Caco-2 (cell line): ENCODE data around the gene RXRA. TPM values are rescaled to one million over a fixed set of nuclear protein-coding genes. Genes with fewer than 3 reads are reported as not detected.

Experiments
- BruUV-seq: library from RNA; stranded (reverse); fragments of 400-500 nt; replicated peaks from 2 replicates; lab custom pipeline; 2021; lab: Mats Ljungman, UMichigan
- CTCF ChIA-PET: fragments of 300-600 bp; sonication (Branson Sonifier 250); formaldehyde crosslinking; loops from one replicate; lab custom pipeline; 2022; ENCODE audit warnings: antibody characterized with exemption; lab: Charles Lee
- POLR2A ChIA-PET: fragments of 300-600 bp; sonication (Branson Sonifier 250); formaldehyde crosslinking; loops from one replicate; lab custom pipeline; 2022; ENCODE audit warnings: antibody characterized with exemption; lab: Charles Lee
- DNase-seq, 2 experiments: peaks; one replicate each; pipeline versions ENCODE4 v3.0.0 to v3.0.0-alpha.2; 2020 to 2022
- H3K27me3 ChIP-seq: replicated peaks from 2 replicates; pipeline ENCODE4 v1.6.0; 2011; ENCODE audit warnings: low read length; ENCODE audit not compliant: control insufficient read depth, insufficient read depth
- H3K36me3 ChIP-seq: 2 replicates; pipeline ENCODE4 v1.5.1; 2011; ENCODE audit warnings: low read length; ENCODE audit not compliant: control insufficient read depth, insufficient read depth
- H3K4me1 ChIP-seq: fragments of 250-450 bp; sonication (Bioruptor Pico); 2 replicates; pipeline ENCODE4 v1.5.1; 2020; ENCODE audit warnings: mild to moderate bottlenecking
- H3K4me3 ChIP-seq: 2 replicates; pipeline ENCODE4 v1.5.1; 2011; ENCODE audit warnings: low read depth, mild to moderate bottlenecking, control low read depth, low read length
- H3K9me3 ChIP-seq: fragments of 250-450 bp; sonication (Bioruptor Pico); 2 replicates; pipeline ENCODE4 v1.5.1; 2020; ENCODE audit warnings: mild to moderate bottlenecking, moderate library complexity
- H3K27ac Mint-ChIP-seq: one replicate; pipeline ENCODE4 v1.8.0; 2022; ENCODE audit warnings: mixed read lengths; ENCODE audit not compliant: unreplicated experiment
- H3K27me3 Mint-ChIP-seq: one replicate; pipeline ENCODE4 v1.8.0; 2022; ENCODE audit warnings: mixed read lengths; ENCODE audit not compliant: insufficient read depth, unreplicated experiment
- H3K36me3 Mint-ChIP-seq: one replicate; pipeline ENCODE4 v1.8.0; 2022; ENCODE audit warnings: mild to moderate bottlenecking, mixed read lengths; ENCODE audit not compliant: insufficient read depth, unreplicated experiment
- H3K4me1 Mint-ChIP-seq: one replicate; pipeline ENCODE4 v1.8.0; 2022; ENCODE audit warnings: low read depth, mixed read lengths; ENCODE audit not compliant: unreplicated experiment
- H3K4me3 Mint-ChIP-seq: one replicate; pipeline ENCODE4 v1.8.0; 2022; ENCODE audit warnings: mild to moderate bottlenecking, moderate library complexity, mixed read lengths; ENCODE audit not compliant: unreplicated experiment
- H3K9me3 Mint-ChIP-seq: one replicate; pipeline ENCODE4 v1.8.0; 2022; ENCODE audit warnings: mixed read lengths; ENCODE audit not compliant: unreplicated experiment
- intact Hi-C: fragments of 100-400 bp; cut with micrococcal nuclease; formaldehyde crosslinking; loops from one replicate; pipeline ENCODE4 v1.10.0; 2022; ENCODE audit not compliant: unreplicated experiment
- total RNA-seq: library from RNA; stranded (reverse); gene quantifications from 2 replicates; pipeline ENCODE4 v1.2.3, GENCODE V29; 2022
- TF ChIP-seq, protein P1 (sequence below), 2 experiments: fragments of 200-600 bp in 1 of 2; IDR thresholded peaks; 1 replicate in 1 of 2; 2 replicates in 1 of 2; pipeline versions ENCODE4 v1.5.1 to v1.8.0; 2011 to 2022; ENCODE audit warnings: antibody characterized with exemption in 1 of 2, control low read depth in 1 of 2, inconsistent platforms in 1 of 2, low read depth in 1 of 2, low read length in 1 of 2, mild to moderate bottlenecking in 1 of 2, moderate library complexity in 1 of 2; ENCODE audit not compliant: insufficient read depth in 1 of 2, severe bottlenecking in 1 of 2, unreplicated experiment in 1 of 2

Gene RXRA
- total RNA-seq, 1 experiment from 2014 or later, result 69.1 TPM

DNA sequence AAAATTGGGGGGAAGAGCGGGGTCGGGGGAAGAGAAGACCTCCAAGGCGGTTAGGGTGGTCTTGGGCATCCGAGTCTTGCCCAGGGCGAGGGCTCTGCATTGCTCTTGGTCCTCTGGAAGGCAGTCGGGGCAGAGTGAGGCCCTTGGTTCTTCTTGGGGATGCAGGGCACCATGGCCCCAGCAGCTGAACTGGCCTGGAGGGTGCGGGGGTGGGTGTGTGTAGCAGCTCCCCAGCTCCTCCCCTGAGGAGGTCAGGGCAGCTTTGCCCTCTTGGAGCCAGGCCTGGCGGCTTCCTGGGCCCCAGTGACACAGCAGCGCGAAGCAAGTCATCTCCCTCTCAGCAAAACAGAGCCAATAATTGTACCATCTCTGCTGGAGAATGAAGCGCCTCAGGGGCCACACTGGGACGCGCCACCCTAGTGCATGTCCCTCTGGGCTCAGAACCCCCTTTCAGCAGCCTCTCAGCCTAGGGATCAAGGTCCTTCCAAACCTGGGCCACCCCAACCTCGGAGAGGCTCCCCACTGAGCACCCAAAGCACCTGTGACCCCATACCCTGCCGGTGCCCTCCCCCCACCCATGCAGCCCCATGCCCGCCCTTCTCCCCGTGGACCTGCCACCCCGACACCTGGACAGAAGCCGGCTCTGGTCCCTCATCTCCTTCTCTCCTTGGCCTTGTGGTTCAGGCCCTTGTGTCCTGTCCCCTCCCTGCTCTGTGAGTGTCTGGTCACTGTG, 10.4 kb upstream of the RXRA start:
- H3K27me3 ChIP-seq, result no peaks in the 10 kb centered on the region
- CTCF ChIA-PET, result interaction anchor here (0.7 kb wide), 1 partner anchor 21 kb away, joined by 4 read pairs; no protein-coding TSS in a partner anchor
- H3K4me1 Mint-ChIP-seq, result peaks cover 8% of the 10 kb centered on the region
- POLR2A ChIA-PET, result no interaction called here
- no peak for DNase-seq
- intact Hi-C loops, result no loop called here
- no peak overlapping the region for H3K27ac Mint-ChIP-seq
- TF ChIP-seq, protein P1, sequence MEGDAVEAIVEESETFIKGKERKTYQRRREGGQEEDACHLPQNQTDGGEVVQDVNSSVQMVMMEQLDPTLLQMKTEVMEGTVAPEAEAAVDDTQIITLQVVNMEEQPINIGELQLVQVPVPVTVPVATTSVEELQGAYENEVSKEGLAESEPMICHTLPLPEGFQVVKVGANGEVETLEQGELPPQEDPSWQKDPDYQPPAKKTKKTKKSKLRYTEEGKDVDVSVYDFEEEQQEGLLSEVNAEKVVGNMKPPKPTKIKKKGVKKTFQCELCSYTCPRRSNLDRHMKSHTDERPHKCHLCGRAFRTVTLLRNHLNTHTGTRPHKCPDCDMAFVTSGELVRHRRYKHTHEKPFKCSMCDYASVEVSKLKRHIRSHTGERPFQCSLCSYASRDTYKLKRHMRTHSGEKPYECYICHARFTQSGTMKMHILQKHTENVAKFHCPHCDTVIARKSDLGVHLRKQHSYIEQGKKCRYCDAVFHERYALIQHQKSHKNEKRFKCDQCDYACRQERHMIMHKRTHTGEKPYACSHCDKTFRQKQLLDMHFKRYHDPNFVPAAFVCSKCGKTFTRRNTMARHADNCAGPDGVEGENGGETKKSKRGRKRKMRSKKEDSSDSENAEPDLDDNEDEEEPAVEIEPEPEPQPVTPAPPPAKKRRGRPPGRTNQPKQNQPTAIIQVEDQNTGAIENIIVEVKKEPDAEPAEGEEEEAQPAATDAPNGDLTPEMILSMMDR (IDR thresholded peaks at IDR 0.05; ENCODE audit: insufficient read depth in 1 of 2, low read depth in 1 of 2, low read length in 1 of 2, severe bottlenecking in 1 of 2, unreplicated experiment in 1 of 2), result no peak
- no peaks in the 10 kb centered on the region for H3K27me3 Mint-ChIP-seq
- peaks cover 6% of the 10 kb centered on the region for H3K4me1 ChIP-seq
- BruUV-seq, result no TSS peak
- no peak overlapping the region for H3K4me3 ChIP-seq
- no peak overlapping the region for H3K4me3 Mint-ChIP-seq
- H3K36me3 ChIP-seq, result no peaks in the 10 kb centered on the region
- H3K9me3 ChIP-seq, result peaks cover 5% of the 10 kb centered on the region; the same call in 1 of the 2 replicates
- H3K9me3 Mint-ChIP-seq, result peaks cover 18% of the 10 kb centered on the region
- peaks cover 5% of the 10 kb centered on the region for H3K36me3 Mint-ChIP-seq

DNA sequence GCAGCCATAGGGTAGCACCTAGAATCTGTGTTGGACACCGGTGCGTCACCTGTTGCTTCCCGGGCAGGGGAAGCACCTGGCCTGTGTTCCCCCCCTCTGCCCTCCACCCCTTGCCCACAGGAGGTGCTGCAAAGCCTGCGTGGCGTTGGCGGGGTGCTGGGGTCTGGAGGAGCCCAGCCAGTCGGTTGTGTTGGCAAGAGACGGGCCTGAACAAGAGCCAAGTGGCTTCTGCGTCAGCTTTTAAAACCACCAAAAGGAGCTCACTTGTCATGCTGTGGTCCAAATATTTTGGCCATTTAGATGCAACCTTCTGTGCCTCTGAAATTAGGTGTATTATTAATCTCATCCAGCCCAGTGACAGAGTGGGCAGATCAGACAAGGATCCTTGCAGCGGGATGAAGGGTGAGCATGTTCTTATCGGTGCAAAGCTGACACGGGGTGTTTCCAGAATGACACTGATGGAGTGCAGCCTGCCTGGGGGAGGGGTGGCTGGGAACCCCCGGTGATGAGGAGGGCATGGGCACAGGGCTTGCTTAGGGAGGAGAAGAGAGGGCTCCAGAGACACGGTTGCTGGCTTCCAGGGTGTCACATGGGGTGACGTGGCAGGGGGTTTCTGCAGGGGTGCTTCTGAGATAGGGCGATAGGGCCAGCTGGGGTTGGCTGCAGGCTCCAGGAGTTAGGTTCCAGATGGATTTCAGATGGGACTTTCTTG, 9.7 kb upstream of the RXRA start:
- Mint-ChIP-seq H3K27me3 (no peaks in the 10 kb centered on the region), H3K27ac (no peak overlapping the region), H3K9me3 (peaks cover 15% of the 10 kb centered on the region), H3K36me3 (peaks cover 5% of the 10 kb centered on the region), H3K4me1 (peaks cover 12% of the 10 kb centered on the region), H3K4me3 (no peak overlapping the region)
- H3K4me3 ChIP-seq, result no peak overlapping the region
- ChIA-PET CTCF (no interaction called here), POLR2A (no interaction called here)
- DNase-seq, result no peak
- intact Hi-C loops, result no loop called here
- no TSS peak for BruUV-seq
- no peaks in the 10 kb centered on the region for H3K27me3 ChIP-seq
- H3K36me3 ChIP-seq, result no peaks in the 10 kb centered on the region
- H3K9me3 ChIP-seq, result 0 out of 2 replicates have a peak, but pooled peaks cover 1% of the 10 kb centered on the region
- H3K4me1 ChIP-seq, result peaks cover 13% of the 10 kb centered on the region
- TF ChIP-seq, protein P1 (IDR thresholded peaks at IDR 0.05; ENCODE audit: insufficient read depth in 1 of 2, low read depth in 1 of 2, low read length in 1 of 2, severe bottlenecking in 1 of 2, unreplicated experiment in 1 of 2), result no peak

- intact Hi-C loops, result no loop called here
- Histone ChIP-seq H3K4me3 (no peak overlapping the region), H3K4me1 (peaks cover 14% of the 10 kb centered on the region), H3K36me3 (no peaks in the 10 kb centered on the region), H3K9me3 (no peaks in the 10 kb centered on the region), H3K27me3 (no peaks in the 10 kb centered on the region)
- Mint-ChIP-seq H3K9me3 (peaks cover 7% of the 10 kb centered on the region), H3K27me3 (no peaks in the 10 kb centered on the region), H3K4me3 (no peak overlapping the region), H3K36me3 (peaks cover 5% of the 10 kb centered on the region), H3K27ac (no peak overlapping the region), H3K4me1 (peaks cover 12% of the 10 kb centered on the region)
- DNase-seq, result no peak
- BruUV-seq, result no TSS peak
- CTCF ChIA-PET, result interaction anchor here (0.5 to 0.9 kb wide), 4 partner anchors 18 to 218 kb away, joined by 3 to 8 read pairs (median 4); no protein-coding TSS in a partner anchor
- TF ChIP-seq, protein P1 (IDR thresholded peaks at IDR 0.05; ENCODE audit: insufficient read depth in 1 of 2, low read depth in 1 of 2, low read length in 1 of 2, severe bottlenecking in 1 of 2, unreplicated experiment in 1 of 2), result no peak
- POLR2A ChIA-PET, result no interaction called here
These were observed 8.9 kb upstream of the RXRA start for GRCh38 chr9:134317400-134317789.
